ENCODE results near the gene ZNG1B. TPM values are rescaled to one million over a fixed set of nuclear protein-coding genes. Genes with fewer than 3 reads are reported as not detected.
"Not testable (repeated sequence)": the region's sequence is repeated elsewhere in the genome, so short reads cannot be mapped to it uniquely, and the experiment has no call there.

The ZNG1B gene
- total and polyA plus RNA-seq, 4 donors, result 13.4 to 38.9 (median 21.7) TPM

GRCh38 chr2:113532991-113533390 lies 95.5 kb downstream of the ZNG1B start:
- H3K9ac ChIP-seq (ENCODE audit: low read depth in 1 of 2, low read length in 2 of 2); H3K27ac ChIP-seq (ENCODE audit: low read depth in 1 of 2, low read length in 2 of 2); H3K36me3 ChIP-seq (ENCODE audit: control insufficient read depth in 4 of 4, insufficient read depth in 3 of 4, low read depth in 1 of 4, low read length in 3 of 4); H3K27me3 ChIP-seq (ENCODE audit: control insufficient read depth in 4 of 4, insufficient read depth in 4 of 4, low read length in 3 of 4); H3K4me3 ChIP-seq (ENCODE audit: low read depth in 1 of 3, low read length in 3 of 3); DNase-seq (ENCODE audit: low spot score); H3K4me1 ChIP-seq (ENCODE audit: control insufficient read depth in 4 of 4, insufficient read depth in 4 of 4, low read length in 3 of 4); H3K9me3 ChIP-seq (ENCODE audit: control insufficient read depth in 4 of 4, low read length in 3 of 4): not testable (repeated sequence)
- 77% methylated on average over 1 of the region's 4 CpGs for WGBS

- H3K36me3 ChIP-seq (ENCODE audit: control insufficient read depth in 4 of 4, insufficient read depth in 3 of 4, low read depth in 1 of 4, low read length in 3 of 4); H3K9me3 ChIP-seq (ENCODE audit: control insufficient read depth in 4 of 4, low read length in 3 of 4); H3K9ac ChIP-seq (ENCODE audit: low read depth in 1 of 2, low read length in 2 of 2); DNase-seq (ENCODE audit: low spot score); H3K27ac ChIP-seq (ENCODE audit: low read depth in 1 of 2, low read length in 2 of 2); H3K4me1 ChIP-seq (ENCODE audit: control insufficient read depth in 4 of 4, insufficient read depth in 4 of 4, low read length in 3 of 4); H3K4me3 ChIP-seq (ENCODE audit: low read depth in 1 of 3, low read length in 3 of 3); H3K27me3 ChIP-seq (ENCODE audit: control insufficient read depth in 4 of 4, insufficient read depth in 4 of 4, low read length in 3 of 4): not testable (repeated sequence)
- 85% methylated on average over 6 of the region's 6 CpGs for WGBS
Measured at GRCh38 chr2:113536573-113536972, 99.1 kb downstream of the ZNG1B start.

GRCh38 chr2:113540834-113541203 lies 103.3 kb downstream of the ZNG1B start:
- H3K27ac ChIP-seq (ENCODE audit: low read depth in 1 of 2, low read length in 2 of 2); H3K9me3 ChIP-seq (ENCODE audit: control insufficient read depth in 4 of 4, low read length in 3 of 4); DNase-seq (ENCODE audit: low spot score); H3K4me3 ChIP-seq (ENCODE audit: low read depth in 1 of 3, low read length in 3 of 3); H3K36me3 ChIP-seq (ENCODE audit: control insufficient read depth in 4 of 4, insufficient read depth in 3 of 4, low read depth in 1 of 4, low read length in 3 of 4); H3K27me3 ChIP-seq (ENCODE audit: control insufficient read depth in 4 of 4, insufficient read depth in 4 of 4, low read length in 3 of 4); H3K9ac ChIP-seq (ENCODE audit: low read depth in 1 of 2, low read length in 2 of 2): not testable (repeated sequence)
- peaks cover 0 to 11% (median under 1%) of the 10 kb centered on the region in 4 donors for H3K4me1 ChIP-seq (ENCODE audit: control insufficient read depth in 4 of 4, insufficient read depth in 4 of 4, low read length in 3 of 4)
- WGBS, result 28% methylated on average over 4 of the region's 5 CpGs

GRCh38 chr2:113541204-113541975 lies 103.9 kb downstream of the ZNG1B start:
- H3K36me3 ChIP-seq (ENCODE audit: control insufficient read depth in 4 of 4, insufficient read depth in 3 of 4, low read depth in 1 of 4, low read length in 3 of 4); H3K27me3 ChIP-seq (ENCODE audit: control insufficient read depth in 4 of 4, insufficient read depth in 4 of 4, low read length in 3 of 4); H3K9me3 ChIP-seq (ENCODE audit: control insufficient read depth in 4 of 4, low read length in 3 of 4); H3K9ac ChIP-seq (ENCODE audit: low read depth in 1 of 2, low read length in 2 of 2): not testable (repeated sequence)
- Histone ChIP-seq H3K27ac (ENCODE audit: low read depth in 1 of 2, low read length in 2 of 2) (peak overlapping the region in 1 of 2 donors; percentile 20), H3K4me3 (ENCODE audit: low read depth in 1 of 3, low read length in 3 of 3) (peak overlapping the region in 2 of 3 donors; percentile 43 to 62), H3K4me1 (ENCODE audit: control insufficient read depth in 4 of 4, insufficient read depth in 4 of 4, low read length in 3 of 4) (peaks cover 0 to 11% (median under 1%) of the 10 kb centered on the region in 4 donors)
- peak; percentile 65 for DNase-seq (ENCODE audit: low spot score)
- 2% methylated on average over 71 of the region's 71 CpGs for WGBS

GRCh38 chr2:113541976-113542485 lies 104.5 kb downstream of the ZNG1B start:
- Histone ChIP-seq H3K4me3 (ENCODE audit: low read depth in 1 of 3, low read length in 3 of 3) (peak overlapping the region in 1 of 3 donors; percentile 62), H3K4me1 (ENCODE audit: control insufficient read depth in 4 of 4, insufficient read depth in 4 of 4, low read length in 3 of 4) (peaks cover 0 to 11% (median under 1%) of the 10 kb centered on the region in 4 donors)
- not testable (repeated sequence) for H3K27ac ChIP-seq (ENCODE audit: low read depth in 1 of 2, low read length in 2 of 2); H3K27me3 ChIP-seq (ENCODE audit: control insufficient read depth in 4 of 4, insufficient read depth in 4 of 4, low read length in 3 of 4); H3K9ac ChIP-seq (ENCODE audit: low read depth in 1 of 2, low read length in 2 of 2); H3K36me3 ChIP-seq (ENCODE audit: control insufficient read depth in 4 of 4, insufficient read depth in 3 of 4, low read depth in 1 of 4, low read length in 3 of 4); H3K9me3 ChIP-seq (ENCODE audit: control insufficient read depth in 4 of 4, low read length in 3 of 4)
- 2% methylated on average over 63 of the region's 64 CpGs for WGBS
- DNase-seq (ENCODE audit: low spot score), result peak; percentile 37

- not testable (repeated sequence) for H3K9ac ChIP-seq (ENCODE audit: low read depth in 1 of 2, low read length in 2 of 2); H3K27me3 ChIP-seq (ENCODE audit: control insufficient read depth in 4 of 4, insufficient read depth in 4 of 4, low read length in 3 of 4); H3K36me3 ChIP-seq (ENCODE audit: control insufficient read depth in 4 of 4, insufficient read depth in 3 of 4, low read depth in 1 of 4, low read length in 3 of 4); H3K27ac ChIP-seq (ENCODE audit: low read depth in 1 of 2, low read length in 2 of 2); H3K9me3 ChIP-seq (ENCODE audit: control insufficient read depth in 4 of 4, low read length in 3 of 4); H3K4me3 ChIP-seq (ENCODE audit: low read depth in 1 of 3, low read length in 3 of 3); DNase-seq (ENCODE audit: low spot score)
- WGBS, result 20% methylated on average over 7 of the region's 9 CpGs
- peaks cover 0 to 11% (median under 1%) of the 10 kb centered on the region in 4 donors for H3K4me1 ChIP-seq (ENCODE audit: control insufficient read depth in 4 of 4, insufficient read depth in 4 of 4, low read length in 3 of 4)
Measured at GRCh38 chr2:113542529-113542928, 105.0 kb downstream of the ZNG1B start.

Other genes starting within 250 kb of the ZNG1B start
- gene PAX8, start 158.8 kb upstream of the ZNG1B start, total RNA-seq, result under 1 TPM; 0.09 to 0.17 TPM
- under 1 TPM; 0.50 to 0.85 TPM for gene PAX8, start 158.8 kb upstream of the ZNG1B start, polyA plus RNA-seq
- 1 to 10 TPM in 1 of 2 donors, under 1 TPM in 1; 0.42 to 2.5 TPM for gene FOXD4L1, start 61.0 kb downstream of the ZNG1B start, total RNA-seq
- gene FOXD4L1, start 61.0 kb downstream of the ZNG1B start, polyA plus RNA-seq, result not detected
- gene RABL2A, start 189.6 kb downstream of the ZNG1B start, total RNA-seq, result 1 to 10 TPM; 1.1 to 6.2 TPM
- gene RABL2A, start 189.6 kb downstream of the ZNG1B start, polyA plus RNA-seq, result 1 to 10 TPM; 3.9 to 4.2 TPM

Data from liver (tissue), 9 donors.